GM18861 (cell line): ENCODE measurements around the gene SEH1L.

Source experiments
- ATAC-seq: cut with Tn5 transposase; IDR thresholded peaks from one replicate; pipeline ENCODE4 v1.9.1; 2021; ENCODE audit not compliant: unreplicated experiment

The SEH1L gene

GRCh38 chr18:13032173-13032572, 84.4 kb downstream of the SEH1L start:
- ATAC-seq = no peak

- ATAC-seq = no peak
These were observed 87.6 kb downstream of the SEH1L start for GRCh38 chr18:13035249-13035914.

- no peak for ATAC-seq
These were observed 89.0 kb downstream of the SEH1L start for GRCh38 chr18:13036622-13037320.
